ENCODE data around the gene PSMD7. TPM values are rescaled to one million over a fixed set of nuclear protein-coding genes. Genes with fewer than 3 reads are reported as not detected.

The PSMD7 gene
- total and polyA plus RNA-seq, 2 of the 4 experiments (the other 2 are of a cell fraction) = 80.8 to 98.3 TPM

DNA sequence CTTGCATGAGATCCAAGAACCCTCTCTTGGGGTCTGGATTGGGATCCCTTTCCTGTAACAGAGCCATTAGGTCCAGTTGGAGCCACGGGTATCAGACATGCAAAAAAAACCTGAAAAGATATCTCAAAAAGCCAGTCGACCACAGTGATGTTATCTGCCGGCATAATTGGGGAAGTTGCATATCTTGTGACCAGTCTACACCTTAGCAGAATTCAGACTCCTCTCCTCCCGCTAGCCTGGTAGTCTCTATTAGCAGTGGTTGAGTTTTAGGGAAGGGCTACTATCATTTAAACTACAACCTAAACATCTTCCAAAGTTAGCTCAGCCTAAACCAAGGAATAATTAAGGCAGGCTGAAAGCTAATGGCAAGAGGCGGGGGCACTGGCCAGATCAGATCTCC, 16.2 kb upstream of the PSMD7 start:
- dilution Hi-C loops (cut with HindIII; ENCODE audit: low sequenced_read_pairs, unreplicated experiment) (no loop called here), intact Hi-C loops (cut with micrococcal nuclease) (no loop called here), in situ Hi-C loops (cut with MboI; ENCODE audit: low sequenced_read_pairs) (loop anchor here (25.0 kb wide), 1 partner anchor 1218 kb away; no protein-coding TSS in a partner anchor)
- no peak overlapping the region for H3K4ac ChIP-seq (ENCODE audit: low read depth, low read length)
- ATAC-seq (ENCODE audit: low read depth) = no peak
- no peaks in the 10 kb centered on the region for H3K4me1 ChIP-seq (ENCODE audit: control insufficient read depth, insufficient read depth, low read length)
- no peak overlapping the region for H3K18ac ChIP-seq (ENCODE audit: low read depth, low read length)
- no peak overlapping the region for H3K4me3 ChIP-seq (ENCODE audit: insufficient read depth, low read depth, low read length)
- no peak for TF ChIP-seq MAFK (IDR thresholded peaks at IDR 0.05; ENCODE audit: low read depth, low read length)
- no peak for TF ChIP-seq CEBPB (IDR thresholded peaks at IDR 0.05; ENCODE audit: low read depth, low read length)
- TF ChIP-seq RCOR1 (IDR thresholded peaks at IDR 0.05; ENCODE audit: insufficient replicate concordance, low read length) = no peak
- no peak for TF ChIP-seq CHD1 (IDR thresholded peaks at IDR 0.05; ENCODE audit: low read depth, low read length)
- TF ChIP-seq MAZ (IDR thresholded peaks at IDR 0.05; ENCODE audit: borderline replicate concordance, low read depth, low read length) = no peak
- no peak for TF ChIP-seq RAD21 (IDR thresholded peaks at IDR 0.05; ENCODE audit: low read length)
- no peak for TF ChIP-seq POLR2A (IDR thresholded peaks at IDR 0.05; ENCODE audit: low read depth, low read length)
- no peaks in the 10 kb centered on the region for H3K36me3 ChIP-seq (ENCODE audit: control insufficient read depth, insufficient read depth, low read length)
- H3K79me1 ChIP-seq (ENCODE audit: low read depth in 1 of 2, low read length in 2 of 2) = no peaks in the 10 kb centered on the region
- no peak overlapping the region for H3K9ac ChIP-seq (ENCODE audit: low read depth, low read length)
- no peak overlapping the region for H4K5ac ChIP-seq (ENCODE audit: low read depth, low read length)
- no peak overlapping the region for H2AFZ ChIP-seq (replicated peaks; ENCODE audit: low read length, poor library complexity)
- H3K56ac ChIP-seq (ENCODE audit: extremely low read depth, insufficient read depth, low read length) = no peak overlapping the region
- POLR2A ChIA-PET (ENCODE audit: unreplicated experiment) = no interaction called here
- CTCF ChIA-PET = no interaction called here
- H4K8ac ChIP-seq (ENCODE audit: low read depth in 2 of 2, low read length in 2 of 2) = no peak overlapping the region
- no peak overlapping the region for H2AK5ac ChIP-seq (ENCODE audit: low read depth, low read length)
- H2BK15ac ChIP-seq (ENCODE audit: low read depth, low read length) = no peak overlapping the region
- H4K91ac ChIP-seq (ENCODE audit: insufficient read depth, low read depth, low read length) = no peak overlapping the region
- H2AK9ac ChIP-seq (replicated peaks; ENCODE audit: low read depth, low read length, poor library complexity) = no peak overlapping the region
- no peaks in the 10 kb centered on the region for H3K27me3 ChIP-seq (ENCODE audit: control insufficient read depth, insufficient read depth, low read length)
- no peaks in the 10 kb centered on the region for H4K20me1 ChIP-seq (ENCODE audit: insufficient read depth, low read length)
- no peaks in the 10 kb centered on the region for H3K9me3 ChIP-seq (ENCODE audit: control insufficient read depth, insufficient read depth, low read length)
- no peak overlapping the region for H3K23ac ChIP-seq (ENCODE audit: low read depth, low read length)
- H2BK20ac ChIP-seq (ENCODE audit: low read depth, low read length) = no peak overlapping the region
- H2BK5ac ChIP-seq (ENCODE audit: low read depth, low read length, poor library complexity, severe bottlenecking) = no peak overlapping the region
- no peaks in the 10 kb centered on the region for H3K9me1 ChIP-seq (ENCODE audit: insufficient read depth, low read length)
- H3K4me2 ChIP-seq (ENCODE audit: low read depth, low read length) = no peak overlapping the region
- no peak overlapping the region for H2BK120ac ChIP-seq (ENCODE audit: low read depth, low read length)
- no TSS peak for BruUV-seq (replicated peaks)
- no peak overlapping the region for H3K14ac ChIP-seq (replicated peaks; ENCODE audit: low read depth, low read length)
- WGBS, 2 experiments (ENCODE audit: extremely low coverage in 2 of 2, insufficient read length in 1 of 2) = no CpG with 5 or more reads among the region's 5 CpGs
- DNase-seq = no peak
- no peak overlapping the region for H3K27ac ChIP-seq (ENCODE audit: insufficient read depth, low read length)
